Peyer's patch (tissue), 4 donors: Measurements from ENCODE around the gene CLEC1B. TPM values are rescaled to one million over a fixed set of nuclear protein-coding genes. Genes with fewer than 3 reads are reported as not detected.
"Not testable (repeated sequence)": the region's sequence is repeated elsewhere in the genome, so short reads cannot be mapped to it uniquely, and the experiment has no call there.

ENCODE experiments used
- DNase-seq, 3 donors: peaks; one replicate each; pipeline ENCODE4 v3.0.0-alpha.2; 2017 to 2019
- H3K27ac ChIP-seq, 4 donors: fragments of 200-600 bp; sonication (generic); one replicate each; pipeline ENCODE4 v1.5.1; 2016 to 2019
- H3K27me3 ChIP-seq, 2 donors: fragments of 200-600 bp; sonication (generic); one replicate each; pipeline ENCODE4 v1.5.1; 2019
- H3K36me3 ChIP-seq, 3 donors: fragments of 200-600 bp; sonication (generic); one replicate each; pipeline ENCODE4 v1.5.1; 2016 to 2019
- H3K4me1 ChIP-seq, 4 donors: fragments of 200-600 bp; sonication (generic); one replicate each; pipeline ENCODE4 v1.5.1; 2016 to 2019
- H3K4me3 ChIP-seq, 4 donors: fragments of 200-600 bp; sonication (generic); 1 replicate in 3 of 4; 2 replicates in 1 of 4; pipeline ENCODE4 v1.5.1; 2016 to 2019; ENCODE audit warnings: mild to moderate bottlenecking in 1 of 4
- H3K9me3 ChIP-seq, 4 donors: fragments of 200-600 bp; sonication (generic); one replicate each; pipeline ENCODE4 v1.5.1; 2016 to 2019; ENCODE audit warnings: mild to moderate bottlenecking in 1 of 4
- CTCF ChIP-seq, 6 experiments: fragments of 450-650 bp in 4 of 6; fragments of 200-600 bp in 2 of 6; sonication (generic) in 1 of 6; IDR thresholded peaks; one replicate each; pipeline ENCODE4 v1.5.1; 2017 to 2019; ENCODE audit warnings: antibody characterized with exemption in 6 of 6, mild to moderate bottlenecking in 3 of 6, moderate library complexity in 1 of 6
- POLR2A ChIP-seq, 2 donors: fragments of 450-650 bp; IDR thresholded peaks; one replicate each; pipeline ENCODE4 v1.5.1; 2017; ENCODE audit warnings: antibody characterized with exemption in 2 of 2, mild to moderate bottlenecking in 2 of 2, moderate library complexity in 2 of 2
- total RNA-seq, 4 donors: library from RNA; depleted of rRNA; stranded (reverse); fragments of >200 nt; gene quantifications; one replicate each; pipeline ENCODE4 v1.1.0, GENCODE V29; 2016

CLEC1B gene
- total RNA-seq, 4 donors from 2014 or later, result not detected

DNA sequence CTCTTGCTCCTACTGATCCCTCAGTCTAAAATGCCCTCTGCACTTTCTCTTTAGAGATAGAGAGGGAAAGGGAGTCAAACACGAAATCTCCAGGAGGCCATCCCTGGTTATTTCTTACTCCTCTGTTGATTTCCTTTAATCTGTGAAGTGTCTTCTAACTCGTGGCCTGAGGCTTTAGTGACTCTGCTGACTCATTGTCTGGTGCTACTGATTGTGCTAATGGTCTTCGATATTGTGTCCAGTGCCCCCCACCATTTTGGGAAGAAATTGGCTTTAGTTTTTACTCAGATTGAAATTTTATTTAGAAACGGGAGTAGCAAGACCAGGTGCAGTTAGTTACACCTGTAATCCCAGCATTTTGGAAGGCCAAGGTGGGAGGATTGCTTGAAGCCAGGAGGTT is 32.4 kb upstream of the CLEC1B start:
- Histone ChIP-seq H3K36me3 (no peaks in the 10 kb centered on the region), H3K4me1 (no peaks in the 10 kb centered on the region), H3K27me3 (no peaks in the 10 kb centered on the region), H3K9me3 (no peaks in the 10 kb centered on the region), H3K27ac (no peak overlapping the region), H3K4me3 (no peak overlapping the region)
- TF ChIP-seq CTCF (IDR thresholded peaks at IDR 0.05) (no peak), POLR2A (IDR thresholded peaks at IDR 0.05) (no peak)
- no peak for DNase-seq

DNA sequence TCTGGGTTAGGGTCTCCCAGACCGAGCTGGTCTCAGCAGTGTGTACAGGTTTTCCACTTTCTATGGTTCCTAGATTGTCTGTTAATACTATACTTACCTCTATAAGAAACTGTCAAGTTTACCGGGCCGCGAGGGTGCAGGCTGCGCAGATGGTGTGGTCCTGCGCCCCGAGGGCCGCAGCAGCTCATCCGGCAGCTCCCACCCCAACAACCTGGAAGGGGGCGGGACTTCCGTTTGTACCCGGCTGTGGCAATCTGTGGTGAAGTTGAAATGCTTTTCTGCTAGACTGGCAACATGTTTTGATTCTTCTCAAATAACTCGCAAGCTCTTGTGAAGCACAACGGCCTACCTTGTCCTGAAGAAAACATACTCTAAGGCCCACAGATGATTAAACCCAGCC is 31.5 kb upstream of the CLEC1B start, which contains the start of gene CLEC9A:
CLEC9A (plus strand) TSS at position 237 of the 400 bp plus-strand sequence. CDS start 22,006 bp downstream, outside the sequence.
- H3K4me3 ChIP-seq, result no peak within 1 kb of the TSS
- H3K27me3 ChIP-seq, result no peaks in the 10 kb centered on the region
- no peaks in the 10 kb centered on the region for H3K9me3 ChIP-seq
- no peak within 1 kb of the TSS for H3K27ac ChIP-seq
- TF ChIP-seq CTCF (IDR thresholded peaks at IDR 0.05) (no peak), POLR2A (IDR thresholded peaks at IDR 0.05) (no peak)
- H3K4me1 ChIP-seq, result no peaks in the 10 kb centered on the region
- DNase-seq, result no peak
- H3K36me3 ChIP-seq, result no peaks in the 10 kb centered on the region

DNA sequence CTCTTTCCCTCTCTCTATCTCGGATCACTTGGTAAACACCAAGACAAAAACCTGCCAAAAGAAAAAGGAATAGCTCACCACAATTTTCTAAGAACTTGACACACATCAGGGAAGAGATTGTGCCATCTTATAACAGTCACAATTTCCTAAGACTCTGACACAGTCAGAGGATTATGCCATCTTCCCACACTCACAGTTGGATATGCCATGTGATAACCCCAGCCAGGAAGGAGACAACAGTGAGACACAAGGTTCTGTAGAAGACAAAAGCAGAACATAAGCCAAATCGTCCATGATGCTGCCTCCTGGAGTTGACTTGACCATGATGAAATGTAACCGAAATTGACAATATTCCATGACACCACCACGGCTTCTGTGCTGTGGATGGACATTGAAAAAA is 28.8 kb upstream of the CLEC1B start:
- Histone ChIP-seq H3K4me3 (no peak overlapping the region), H3K27ac (no peak overlapping the region), H3K27me3 (no peaks in the 10 kb centered on the region), H3K36me3 (no peaks in the 10 kb centered on the region), H3K9me3 (no peaks in the 10 kb centered on the region), H3K4me1 (no peaks in the 10 kb centered on the region)
- no peak for DNase-seq
- TF ChIP-seq POLR2A (IDR thresholded peaks at IDR 0.05) (no peak), CTCF (IDR thresholded peaks at IDR 0.05) (no peak)

DNA sequence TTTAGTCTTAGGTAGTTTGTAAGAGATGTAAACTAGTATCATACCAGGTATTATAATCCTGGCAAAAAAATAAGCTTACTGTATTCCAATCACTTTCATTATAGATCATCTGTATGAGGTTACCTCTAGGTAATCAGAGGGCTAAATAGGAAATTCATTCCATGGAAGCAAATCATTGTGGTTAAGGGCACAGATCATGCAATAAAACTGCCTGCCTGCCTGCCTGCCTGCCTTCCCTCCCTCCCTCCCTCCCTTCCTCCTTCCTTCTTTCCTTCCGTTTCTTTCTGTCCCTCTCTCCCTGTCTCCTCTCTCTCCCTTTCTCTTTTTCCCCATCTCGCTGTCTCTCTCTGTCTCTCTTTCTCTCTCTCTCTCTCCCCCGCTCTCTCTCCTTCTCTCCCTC is 28.4 kb upstream of the CLEC1B start:
- DNase-seq, result no peak
- Histone ChIP-seq H3K4me3 (no peak overlapping the region), H3K36me3 (no peaks in the 10 kb centered on the region), H3K27me3 (no peaks in the 10 kb centered on the region), H3K27ac (no peak overlapping the region), H3K4me1 (no peaks in the 10 kb centered on the region), H3K9me3 (no peaks in the 10 kb centered on the region)
- TF ChIP-seq CTCF (IDR thresholded peaks at IDR 0.05) (no peak), POLR2A (IDR thresholded peaks at IDR 0.05) (no peak)

DNA sequence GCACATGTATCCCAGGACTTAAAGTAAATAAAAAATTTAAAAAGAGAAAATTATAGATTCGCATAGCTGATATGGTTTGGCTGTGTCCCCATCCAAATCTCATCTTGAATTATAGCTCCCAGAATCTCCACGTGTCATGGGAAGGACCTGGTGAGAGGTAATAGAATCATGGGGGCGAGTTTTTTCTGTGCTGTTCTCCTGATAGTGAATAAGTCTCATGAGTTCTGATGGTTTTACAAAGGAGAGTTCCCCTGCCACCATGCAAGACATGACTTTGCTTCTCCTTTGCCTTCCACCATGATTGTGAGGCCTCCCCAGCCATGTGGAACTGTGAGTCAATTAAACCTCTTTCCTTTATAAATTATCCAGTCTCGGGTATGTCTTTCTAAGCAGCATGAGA is 27.7 kb upstream of the CLEC1B start:
- H3K27me3 ChIP-seq, H3K9me3 ChIP-seq, H3K27ac ChIP-seq, H3K4me1 ChIP-seq, DNase-seq, H3K36me3 ChIP-seq, H3K4me3 ChIP-seq: not testable (repeated sequence)

GRCh38 chr12:10025236-10025635 is 26.3 kb upstream of the CLEC1B start:
- H3K9me3 ChIP-seq, result no peaks in the 10 kb centered on the region
- H3K27ac ChIP-seq, result no peak overlapping the region
- H3K4me3 ChIP-seq, result no peak overlapping the region
- DNase-seq, result no peak
- H3K36me3 ChIP-seq, result no peaks in the 10 kb centered on the region
- H3K4me1 ChIP-seq, result no peaks in the 10 kb centered on the region
- no peaks in the 10 kb centered on the region for H3K27me3 ChIP-seq
- TF ChIP-seq POLR2A (IDR thresholded peaks at IDR 0.05), result no peak

DNA sequence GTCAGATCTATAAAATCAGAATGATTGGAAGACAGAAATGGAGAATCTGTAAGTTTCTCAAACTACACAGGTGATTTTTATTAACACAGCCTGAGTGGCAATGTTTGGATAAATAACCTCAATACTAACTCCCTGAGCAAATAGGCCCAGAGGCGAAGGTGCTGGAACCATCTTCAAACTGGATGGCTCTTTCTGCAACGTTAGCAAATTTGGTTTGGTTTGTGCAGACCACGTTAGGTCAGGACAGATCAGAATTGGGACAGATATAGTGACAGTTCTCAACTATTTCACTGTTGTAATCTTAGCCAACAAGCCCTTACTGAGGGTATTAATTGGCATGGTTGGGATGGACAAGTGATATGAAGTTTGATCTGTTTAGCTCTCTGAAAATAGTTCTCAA is 22.4 kb upstream of the CLEC1B start:
- DNase-seq, result no peak
- H3K4me1 ChIP-seq, result no peaks in the 10 kb centered on the region
- no peak overlapping the region for H3K4me3 ChIP-seq
- no peaks in the 10 kb centered on the region for H3K36me3 ChIP-seq
- TF ChIP-seq CTCF (IDR thresholded peaks at IDR 0.05), result no peak
- TF ChIP-seq POLR2A (IDR thresholded peaks at IDR 0.05), result no peak
- H3K9me3 ChIP-seq, result no peaks in the 10 kb centered on the region
- H3K27ac ChIP-seq, result no peak overlapping the region
- H3K27me3 ChIP-seq, result no peaks in the 10 kb centered on the region
